ENCODE data around the gene SLC35C1. TPM values are rescaled to one million over a fixed set of nuclear protein-coding genes. Genes with fewer than 3 reads are reported as not detected.

SLC35C1 gene
- total RNA-seq, 1 experiment from 2014 or later: 8.9 TPM

- Histone ChIP-seq H4K8ac (replicated peaks; ENCODE audit: insufficient read length, low read depth, low read length) (no peak overlapping the region), H3K9me3 (ENCODE audit: control insufficient read depth, low read depth, low read length) (no peaks in the 10 kb centered on the region), H2BK5ac (ENCODE audit: insufficient read length, low read length) (no peak overlapping the region), H2BK15ac (ENCODE audit: low read depth, low read length) (no peak overlapping the region), H3K9ac (ENCODE audit: extremely low read depth, insufficient read length, low read length) (no peak overlapping the region), H3T11ph (ENCODE audit: low read length) (no peak overlapping the region), H3K4me2 (ENCODE audit: insufficient read depth, insufficient read length, low read length) (no peak overlapping the region), H3K79me2 (ENCODE audit: insufficient read depth, low read length) (no peaks in the 10 kb centered on the region), H2BK20ac (ENCODE audit: low read depth, low read length, poor library complexity, severe bottlenecking) (no peak overlapping the region), H4K91ac (ENCODE audit: insufficient read length, low read depth, low read length) (no peak overlapping the region), H3K23me2 (ENCODE audit: insufficient read length, low read depth, low read length, poor library complexity, severe bottlenecking) (peaks cover 5% of the 10 kb centered on the region), H3K56ac (ENCODE audit: insufficient read length, low read depth, low read length) (no peak overlapping the region), H2BK12ac (ENCODE audit: insufficient read length, low read depth, low read length) (no peak overlapping the region), H3K4me1 (ENCODE audit: insufficient read depth, low read length) (no peaks in the 10 kb centered on the region), H3K18ac (ENCODE audit: insufficient read length, low read depth, low read length) (no peak overlapping the region), H2BK120ac (ENCODE audit: low read depth, low read length, poor library complexity, severe bottlenecking) (no peak overlapping the region), H3K23ac (ENCODE audit: insufficient read length, low read depth, low read length) (no peak overlapping the region), H4K5ac (ENCODE audit: insufficient read length, low read depth, low read length) (no peak overlapping the region), H4K20me1 (ENCODE audit: control insufficient read depth, insufficient read depth, insufficient read length) (no peaks in the 10 kb centered on the region), H2AFZ (ENCODE audit: low read length) (no peak overlapping the region), H3K27me3 (ENCODE audit: insufficient read depth, low read length) (peaks cover 2% of the 10 kb centered on the region; the same call in 1 of the 2 replicates), H3K79me1 (ENCODE audit: insufficient read depth, low read depth, low read length, poor library complexity, severe bottlenecking) (no peaks in the 10 kb centered on the region), H3K27ac (ENCODE audit: insufficient read length, low read depth, low read length) (no peak overlapping the region), H2AK5ac (ENCODE audit: insufficient read length, low read length) (no peak overlapping the region), H3K14ac (ENCODE audit: insufficient read depth, low read length) (no peak overlapping the region), H3K4ac (ENCODE audit: low read depth, low read length) (no peak overlapping the region)
- Mint-ChIP-seq H3K4me1 (peaks cover 3 to 9% of the 10 kb centered on the region in 2 experiments; a peak in 3 of 4 replicates), H3K27me3 (ENCODE audit: low read depth) (peaks cover 27% of the 10 kb centered on the region), H3K9me3 (peaks cover 0 to 2% of the 10 kb centered on the region in 2 experiments; a peak in 1 of 5 replicates), H3K27ac (no peak overlapping the region), H3K4me3 (no peak overlapping the region), H3K36me3 (ENCODE audit: insufficient read depth in 1 of 3, low read depth in 3 of 3) (no peaks in the 10 kb centered on the region; a peak in 1 of 7 replicates)
- no peak for DNase-seq
- no CpG with 5 or more reads among the region's 2 CpGs for WGBS (ENCODE audit: extremely low coverage, insufficient read length, low lambda C conversion rate)
- no peak for TF ChIP-seq CTCF (conservative IDR thresholded peaks at IDR 0.05)
Observed at GRCh38 chr11:45800261-45800660, 4.7 kb upstream of the SLC35C1 start.

Data from H9 (cell line).